ENCODE data around the gene RBM17. TPM values are rescaled to one million over a fixed set of nuclear protein-coding genes. Genes with fewer than 3 reads are reported as not detected.

RBM17 gene
- total RNA-seq, 1 donor from 2014 or later: 80.1 TPM

DNA sequence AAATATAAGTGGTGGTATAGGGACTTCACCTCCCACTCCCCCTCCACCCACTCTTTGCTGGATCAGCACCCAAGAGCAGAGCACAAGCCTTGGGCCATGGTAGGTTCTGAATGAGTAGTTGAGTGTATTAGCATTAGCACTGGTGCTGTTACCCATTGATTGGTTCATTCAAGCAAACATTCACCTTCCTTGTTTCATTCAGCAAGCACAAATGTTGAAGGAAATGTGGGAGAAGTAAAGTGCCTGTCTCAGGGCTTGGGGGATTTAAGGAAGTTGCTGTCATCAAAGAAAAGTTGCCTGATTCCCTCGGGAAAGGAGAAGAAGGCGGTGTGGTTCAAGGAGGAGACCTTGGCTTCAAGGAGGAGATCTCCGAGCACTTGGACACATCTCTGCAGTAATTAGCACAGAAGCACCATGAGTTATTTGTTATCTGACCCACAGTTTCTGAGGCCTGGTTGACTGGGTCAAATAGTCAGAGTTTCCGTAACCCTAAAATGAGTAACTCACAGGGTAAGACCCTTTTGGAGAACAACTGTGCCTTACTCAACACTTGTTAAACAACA, 44.0 kb upstream of the RBM17 start:
- peaks cover 47% of the 10 kb centered on the region for H3K27me3 Mint-ChIP-seq (ENCODE audit: unreplicated experiment)

DNA sequence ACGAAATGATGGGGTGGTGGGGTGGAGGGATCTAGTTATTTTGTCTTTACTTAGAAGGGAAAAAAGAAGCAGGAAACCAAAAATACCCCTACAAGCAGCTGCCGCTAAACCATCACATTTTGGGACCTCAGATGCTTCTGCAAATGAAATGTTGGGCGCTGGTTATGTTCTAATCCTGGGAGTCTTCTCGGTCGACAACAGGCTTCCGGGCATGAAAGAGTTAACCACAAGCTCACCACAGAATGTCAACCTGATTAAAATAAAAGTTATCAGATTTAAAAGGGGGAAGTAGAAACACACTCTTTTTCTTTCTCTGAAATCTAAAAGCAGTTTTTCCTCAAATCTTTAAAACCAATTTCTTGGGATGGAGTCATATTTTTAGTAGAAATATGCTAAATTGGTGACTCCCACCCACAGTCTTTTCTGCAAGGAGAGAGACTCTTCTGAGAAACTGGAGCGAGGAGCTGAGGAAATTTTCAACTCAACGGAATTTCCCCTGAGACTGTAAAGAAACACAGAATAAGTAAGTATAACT, 43.5 kb upstream of the RBM17 start:
- Mint-ChIP-seq H3K4me1 (ENCODE audit: unreplicated experiment) (no peaks in the 10 kb centered on the region), H3K9me3 (ENCODE audit: unreplicated experiment) (no peaks in the 10 kb centered on the region), H3K36me3 (ENCODE audit: unreplicated experiment) (no peaks in the 10 kb centered on the region), H3K27ac (ENCODE audit: unreplicated experiment) (no peak overlapping the region), H3K4me3 (ENCODE audit: unreplicated experiment) (no peak overlapping the region), H3K27me3 (ENCODE audit: unreplicated experiment) (peaks cover 51% of the 10 kb centered on the region)
- peak; percentile 36 for DNase-seq (ENCODE audit: extremely low spot score, unreplicated experiment)
- TF ChIP-seq, protein P1, sequence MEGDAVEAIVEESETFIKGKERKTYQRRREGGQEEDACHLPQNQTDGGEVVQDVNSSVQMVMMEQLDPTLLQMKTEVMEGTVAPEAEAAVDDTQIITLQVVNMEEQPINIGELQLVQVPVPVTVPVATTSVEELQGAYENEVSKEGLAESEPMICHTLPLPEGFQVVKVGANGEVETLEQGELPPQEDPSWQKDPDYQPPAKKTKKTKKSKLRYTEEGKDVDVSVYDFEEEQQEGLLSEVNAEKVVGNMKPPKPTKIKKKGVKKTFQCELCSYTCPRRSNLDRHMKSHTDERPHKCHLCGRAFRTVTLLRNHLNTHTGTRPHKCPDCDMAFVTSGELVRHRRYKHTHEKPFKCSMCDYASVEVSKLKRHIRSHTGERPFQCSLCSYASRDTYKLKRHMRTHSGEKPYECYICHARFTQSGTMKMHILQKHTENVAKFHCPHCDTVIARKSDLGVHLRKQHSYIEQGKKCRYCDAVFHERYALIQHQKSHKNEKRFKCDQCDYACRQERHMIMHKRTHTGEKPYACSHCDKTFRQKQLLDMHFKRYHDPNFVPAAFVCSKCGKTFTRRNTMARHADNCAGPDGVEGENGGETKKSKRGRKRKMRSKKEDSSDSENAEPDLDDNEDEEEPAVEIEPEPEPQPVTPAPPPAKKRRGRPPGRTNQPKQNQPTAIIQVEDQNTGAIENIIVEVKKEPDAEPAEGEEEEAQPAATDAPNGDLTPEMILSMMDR (IDR thresholded peaks at IDR 0.05): no peak

More for the DNA sequence above, 44.0 kb upstream of the RBM17 start:
- H3K4me1 Mint-ChIP-seq (ENCODE audit: unreplicated experiment): no peaks in the 10 kb centered on the region
- no peak for DNase-seq (ENCODE audit: extremely low spot score, unreplicated experiment)
- TF ChIP-seq, protein P1 (IDR thresholded peaks at IDR 0.05): no peak
- H3K9me3 Mint-ChIP-seq (ENCODE audit: unreplicated experiment): no peaks in the 10 kb centered on the region
- no peak overlapping the region for H3K27ac Mint-ChIP-seq (ENCODE audit: unreplicated experiment)
- no peak overlapping the region for H3K4me3 Mint-ChIP-seq (ENCODE audit: unreplicated experiment)
- H3K36me3 Mint-ChIP-seq (ENCODE audit: unreplicated experiment): no peaks in the 10 kb centered on the region

DNA sequence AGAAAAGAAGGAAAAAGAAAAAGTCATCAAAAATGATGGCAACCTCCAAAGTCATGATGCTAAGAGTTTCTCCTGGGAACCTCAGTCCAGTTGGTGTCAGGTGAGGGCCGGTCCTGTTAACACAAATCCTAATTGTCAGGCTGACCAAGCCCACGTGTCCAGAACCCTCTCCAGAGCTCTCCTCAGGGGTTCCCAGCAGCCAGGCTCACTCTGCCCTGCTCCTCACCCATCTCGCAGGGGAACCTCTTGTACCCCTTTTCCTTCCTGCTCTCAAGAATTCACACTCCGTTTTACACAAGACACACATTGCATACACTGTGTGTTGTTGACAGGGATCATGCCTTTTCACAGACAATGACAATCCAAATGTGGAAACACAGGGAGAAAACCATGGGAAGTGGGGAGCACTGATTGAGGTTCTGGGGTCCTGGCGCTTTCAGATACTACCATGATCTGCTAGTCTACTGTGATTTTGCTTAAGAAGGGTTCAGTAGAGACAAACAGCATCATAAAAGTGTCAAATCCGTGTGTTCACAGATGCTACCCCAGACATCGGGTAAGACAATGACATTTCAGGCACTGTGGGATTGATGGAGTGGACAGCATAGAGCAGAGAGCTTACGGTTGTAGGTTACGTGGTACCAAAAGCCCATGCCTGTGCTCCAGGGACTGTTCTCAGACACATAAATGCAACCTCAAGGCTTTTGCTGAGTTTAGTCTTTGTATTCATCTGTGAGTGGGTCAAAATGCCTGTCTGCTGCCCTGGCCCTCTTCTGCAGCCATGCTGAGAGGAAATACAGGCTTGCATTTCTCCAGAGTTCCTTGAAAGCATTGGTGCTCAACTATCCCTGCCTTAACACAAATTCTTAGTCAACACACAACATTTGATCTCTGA, 42.7 kb upstream of the RBM17 start:
- H3K27ac Mint-ChIP-seq (ENCODE audit: unreplicated experiment): no peak overlapping the region
- H3K4me1 Mint-ChIP-seq (ENCODE audit: unreplicated experiment): no peaks in the 10 kb centered on the region
- H3K27me3 Mint-ChIP-seq (ENCODE audit: unreplicated experiment): peaks cover 46% of the 10 kb centered on the region
- TF ChIP-seq, protein P1 (IDR thresholded peaks at IDR 0.05): no peak
- no peaks in the 10 kb centered on the region for H3K36me3 Mint-ChIP-seq (ENCODE audit: unreplicated experiment)
- H3K9me3 Mint-ChIP-seq (ENCODE audit: unreplicated experiment): no peaks in the 10 kb centered on the region
- no peak overlapping the region for H3K4me3 Mint-ChIP-seq (ENCODE audit: unreplicated experiment)
- peak; percentile 42 for DNase-seq (ENCODE audit: extremely low spot score, unreplicated experiment)

- TF ChIP-seq, protein P1 (IDR thresholded peaks at IDR 0.05): no peak
- no peaks in the 10 kb centered on the region for H3K9me3 Mint-ChIP-seq (ENCODE audit: unreplicated experiment)
These were observed 41.8 kb upstream of the RBM17 start for GRCh38 chr10:6046773-6047611.

More at GRCh38 chr10:6046773-6047611, 41.8 kb upstream of the RBM17 start:
- Mint-ChIP-seq H3K4me1 (ENCODE audit: unreplicated experiment) (no peaks in the 10 kb centered on the region), H3K27me3 (ENCODE audit: unreplicated experiment) (peaks cover 44% of the 10 kb centered on the region), H3K36me3 (ENCODE audit: unreplicated experiment) (no peaks in the 10 kb centered on the region), H3K4me3 (ENCODE audit: unreplicated experiment) (no peak overlapping the region), H3K27ac (ENCODE audit: unreplicated experiment) (no peak overlapping the region)
- DNase-seq (ENCODE audit: extremely low spot score, unreplicated experiment): peak; percentile 69
